ENCODE measurements around the gene GAS7. TPM values are rescaled to one million over a fixed set of nuclear protein-coding genes. Genes with fewer than 3 reads are reported as not detected.
A peak's percentile ranks its signal among the peaks of the same experiment; 100 is the strongest.

The GAS7 gene
- total and polyA plus RNA-seq, 2 donors (not counting 1 experiment from before 2014, with no cell fraction given): 3.4 to 13.6 TPM

- H3K9me3 ChIP-seq (ENCODE audit: control extremely low read depth in 1 of 3, control insufficient read depth in 2 of 3, insufficient read depth in 1 of 3, low read length in 2 of 3): no peaks in the 10 kb centered on the region
- 84% methylated on average over 4 of the region's 4 CpGs for WGBS (ENCODE audit: insufficient coverage)
- H3K4me1 Mint-ChIP-seq: peaks cover 41% of the 10 kb centered on the region
Measured at GRCh38 chr17:10041287-10041612, 157.2 kb downstream of the GAS7 start.

More at GRCh38 chr17:10041287-10041612, 157.2 kb downstream of the GAS7 start:
- Histone ChIP-seq H3K9ac (ENCODE audit: low read length) (no peak overlapping the region), H2AFZ (ENCODE audit: insufficient read depth, low read depth, low read length, poor library complexity, severe bottlenecking) (no peak overlapping the region), H3K27me3 (replicated peaks in 1 of 4; ENCODE audit: control extremely low read depth in 1 of 4, control insufficient read depth in 3 of 4, insufficient read depth in 4 of 4, low read length in 3 of 4) (no peaks in the 10 kb centered on the region), H3K4me2 (replicated peaks; ENCODE audit: low read depth, low read length, poor library complexity, severe bottlenecking) (no peak overlapping the region), H4K20me1 (ENCODE audit: control insufficient read depth, insufficient read depth, low read length, poor library complexity, severe bottlenecking) (no peaks in the 10 kb centered on the region), H3K36me3 (replicated peaks in 1 of 2; ENCODE audit: control extremely low read depth in 1 of 2, control insufficient read depth in 1 of 2, extremely low read depth in 1 of 2, insufficient read depth in 2 of 2, low read length in 1 of 2) (peaks cover 0 to 1% of the 10 kb centered on the region in 2 experiments), H3K79me2 (ENCODE audit: control insufficient read depth, insufficient read depth, low read length) (peaks cover 19% of the 10 kb centered on the region), H3K27ac (ENCODE audit: low read length in 2 of 2) (no peak overlapping the region), H3K4me3 (ENCODE audit: control extremely low read depth in 1 of 5, extremely low read depth in 1 of 5, insufficient read depth in 1 of 5, low read depth in 2 of 5, low read length in 4 of 5) (no peak overlapping the region), H3K4me1 (ENCODE audit: control insufficient read depth in 2 of 2, insufficient read depth in 2 of 2, low read length in 2 of 2) (peaks cover 16 to 34% of the 10 kb centered on the region in 2 donors)
- TF ChIP-seq CTCF (IDR thresholded peaks at IDR 0.05) (no peak), EZH2 (IDR thresholded peaks at IDR 0.05; ENCODE audit: borderline replicate concordance, insufficient read depth, low read depth, low read length, poor library complexity, severe bottlenecking) (no peak)
- no peaks in the 10 kb centered on the region for H3K9me3 Mint-ChIP-seq (ENCODE audit: insufficient read depth)
- no peaks in the 10 kb centered on the region for H3K27me3 Mint-ChIP-seq
- intact Hi-C loops (cut with micrococcal nuclease): loop anchor here (5.0 kb wide), 2 partner anchors 111 to 186 kb away; no protein-coding TSS in a partner anchor
- H3K4me3 Mint-ChIP-seq: peak overlapping the region; percentile 18
- CTCF ChIA-PET: no interaction called here
- POLR2A ChIA-PET: interaction anchor here (0.8 to 1.4 kb wide), 2 partner anchors 23 to 67 kb away, joined by 3 to 5 read pairs; no protein-coding TSS in a partner anchor
- H3K27ac Mint-ChIP-seq: peak overlapping the region; percentile 47
- DNase-seq (no peak), ATAC-seq (ENCODE audit: low read depth) (no peak)

Data from B cell (primary cell).